Measurements from ENCODE around the gene BAHCC1. TPM values are rescaled to one million over a fixed set of nuclear protein-coding genes. Genes with fewer than 3 reads are reported as not detected.

Gene BAHCC1
- total and polyA plus RNA-seq, 2 of the 8 experiments (the other 6 are each of a cell fraction or from before 2014, with no cell fraction given): 0.26 to 0.58 TPM

GRCh38 chr17:81364278-81365147, 30.7 kb upstream of the BAHCC1 start (continued):
- TF ChIP-seq KDM1A (IDR thresholded peaks at IDR 0.05; ENCODE audit: borderline replicate concordance, low read length): no peak
- TF ChIP-seq CHD1 (IDR thresholded peaks at IDR 0.05; ENCODE audit: low read depth, low read length): no peak
- TF ChIP-seq POLR2A (IDR thresholded peaks at IDR 0.05; ENCODE audit: control extremely low read depth in 1 of 2, low read depth in 2 of 2, low read length in 2 of 2): no peak
- no peak for TF ChIP-seq GABPA (IDR thresholded peaks at IDR 0.05; ENCODE audit: borderline replicate concordance, insufficient read depth, low read length)
- no peak for TF ChIP-seq RXRA (IDR thresholded peaks at IDR 0.05; ENCODE audit: insufficient read depth, low read depth, low read length)

All from H1 (cell line).